HG03139 (cell line): Measurements from ENCODE around the gene HMGA1.

Experiments used
- ATAC-seq: cut with Tn5 transposase; IDR thresholded peaks from one replicate; pipeline ENCODE4 v1.9.1; 2021; ENCODE audit not compliant: unreplicated experiment

Gene HMGA1

GRCh38 chr6:34223956-34224940 is 12.4 kb upstream of the HMGA1 start:
- ATAC-seq: peak; percentile 71

- no peak for ATAC-seq
Measured at GRCh38 chr6:34225551-34225950, 11.1 kb upstream of the HMGA1 start.

- ATAC-seq: no peak
Measured at GRCh38 chr6:34226066-34226465, 10.6 kb upstream of the HMGA1 start.

- no peak for ATAC-seq
Measured at GRCh38 chr6:34226731-34227586, 9.7 kb upstream of the HMGA1 start.

- ATAC-seq: no peak
Measured at GRCh38 chr6:34227761-34228421, 8.8 kb upstream of the HMGA1 start.

GRCh38 chr6:34229877-34230276 is 6.8 kb upstream of the HMGA1 start:
- no peak for ATAC-seq

GRCh38 chr6:34230653-34231371 is 5.9 kb upstream of the HMGA1 start:
- no peak for ATAC-seq

- no peak for ATAC-seq
Measured at GRCh38 chr6:34231566-34232336, 4.9 kb upstream of the HMGA1 start.

GRCh38 chr6:34232901-34233300 is 3.8 kb upstream of the HMGA1 start:
- ATAC-seq: no peak

- no peak for ATAC-seq
Measured at GRCh38 chr6:34233867-34234266, 2.8 kb upstream of the HMGA1 start.

GRCh38 chr6:34234667-34235306 is 1.9 kb upstream of the HMGA1 start:
- ATAC-seq: no peak

GRCh38 chr6:34235307-34236130 is 1.2 kb upstream of the HMGA1 start:
- no peak for ATAC-seq

- ATAC-seq: peak; percentile 3
Measured at GRCh38 chr6:34236131-34236442, 586 bp upstream of the HMGA1 start.

- ATAC-seq: peak; percentile 13
Measured at GRCh38 chr6:34237316-34237721, 646 bp downstream of the HMGA1 start.

GRCh38 chr6:34237722-34238584 is 1.3 kb downstream of the HMGA1 start:
- ATAC-seq: peak; percentile 1

GRCh38 chr6:34238585-34239499 is 2.2 kb downstream of the HMGA1 start:
- ATAC-seq: no peak

GRCh38 chr6:34239500-34239825 is 2.8 kb downstream of the HMGA1 start:
- ATAC-seq: no peak
